ENCODE measurements around the gene INSRR.
A peak's percentile ranks its signal among the peaks of the same experiment; 100 is the strongest.

Gene INSRR

DNA sequence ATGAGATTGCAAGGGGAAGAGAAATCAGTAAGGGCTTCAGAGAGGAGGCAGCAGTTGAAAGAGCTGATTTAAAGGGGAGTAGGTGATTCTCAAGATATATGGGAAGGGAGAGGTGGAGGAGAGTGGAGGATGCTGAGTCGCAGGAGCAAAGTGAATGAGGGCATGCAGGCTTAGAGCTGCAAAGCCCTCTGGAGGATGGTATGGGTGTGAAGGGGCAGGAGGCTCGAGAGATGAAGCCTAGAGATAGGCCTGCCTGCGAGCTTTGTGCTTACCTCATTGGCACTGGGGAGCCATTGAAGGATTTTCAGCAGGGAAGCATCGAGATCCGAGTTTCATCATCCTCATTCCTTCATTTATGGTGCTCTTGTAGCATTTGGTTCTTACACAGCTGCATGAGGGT is 26.5 kb downstream of the INSRR start:
- Histone ChIP-seq H3K36me3 (ENCODE audit: control insufficient read depth in 2 of 2, insufficient read depth in 2 of 2, low read length in 2 of 2) (no peaks in the 10 kb centered on the region), H3K27ac (ENCODE audit: low read length) (no peak overlapping the region), H3K4me1 (ENCODE audit: control insufficient read depth, insufficient read depth, low read length) (no peaks in the 10 kb centered on the region), H3K9ac (ENCODE audit: low read length in 2 of 2) (no peak overlapping the region), H3K9me3 (ENCODE audit: control insufficient read depth in 2 of 2, low read length in 2 of 2) (no peaks in the 10 kb centered on the region), H3K4me3 (ENCODE audit: low read length in 2 of 2) (no peak overlapping the region), H3K27me3 (ENCODE audit: control insufficient read depth in 1 of 2, insufficient read depth in 2 of 2, low read length in 2 of 2) (peaks cover 9 to 22% of the 10 kb centered on the region in 2 donors)

DNA sequence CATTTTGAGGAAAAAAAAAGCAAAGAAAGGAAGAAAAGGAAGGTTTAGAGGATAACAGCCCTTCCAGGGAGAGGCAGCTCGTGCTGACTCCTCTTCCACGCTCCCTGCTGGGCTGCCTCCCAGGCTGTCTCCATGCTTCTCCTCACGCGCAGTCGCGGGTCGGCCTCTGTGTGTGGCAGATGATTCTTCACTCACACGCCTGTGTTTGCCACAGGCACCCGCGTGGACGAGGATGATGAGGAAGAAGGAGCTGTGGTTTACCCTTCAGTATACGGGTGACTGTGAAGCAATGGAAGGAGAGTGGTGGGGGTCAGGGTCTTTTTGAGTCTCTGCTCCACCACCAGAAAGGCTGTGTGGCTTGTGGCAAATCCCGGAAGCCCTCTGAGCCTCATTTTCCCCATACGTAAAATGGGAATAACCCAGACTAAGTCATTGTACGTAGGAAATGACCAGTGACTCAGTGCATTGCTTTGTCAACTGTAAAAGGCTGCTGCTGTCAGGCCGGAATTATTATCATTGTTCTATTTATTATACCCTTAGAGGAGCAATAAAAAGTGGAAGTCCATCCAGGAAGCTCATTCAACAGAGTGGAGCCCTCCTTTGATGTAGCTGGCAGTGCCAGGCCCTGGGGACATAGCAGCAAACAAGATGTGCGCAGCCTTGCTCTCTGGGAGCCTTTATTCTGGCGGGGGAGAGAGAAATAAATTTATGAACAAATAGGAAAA is 30.4 kb downstream of the INSRR start:
- Histone ChIP-seq H3K27ac (ENCODE audit: low read length) (no peak overlapping the region), H3K4me3 (ENCODE audit: low read length in 2 of 2) (no peak overlapping the region), H3K36me3 (ENCODE audit: control insufficient read depth in 2 of 2, insufficient read depth in 2 of 2, low read length in 2 of 2) (no peaks in the 10 kb centered on the region), H3K9ac (ENCODE audit: low read length in 2 of 2) (no peak overlapping the region), H3K4me1 (ENCODE audit: control insufficient read depth, insufficient read depth, low read length) (no peaks in the 10 kb centered on the region), H3K9me3 (ENCODE audit: control insufficient read depth in 2 of 2, low read length in 2 of 2) (no peaks in the 10 kb centered on the region), H3K27me3 (ENCODE audit: control insufficient read depth in 1 of 2, insufficient read depth in 2 of 2, low read length in 2 of 2) (peaks cover 5 to 10% of the 10 kb centered on the region in 2 donors)

DNA sequence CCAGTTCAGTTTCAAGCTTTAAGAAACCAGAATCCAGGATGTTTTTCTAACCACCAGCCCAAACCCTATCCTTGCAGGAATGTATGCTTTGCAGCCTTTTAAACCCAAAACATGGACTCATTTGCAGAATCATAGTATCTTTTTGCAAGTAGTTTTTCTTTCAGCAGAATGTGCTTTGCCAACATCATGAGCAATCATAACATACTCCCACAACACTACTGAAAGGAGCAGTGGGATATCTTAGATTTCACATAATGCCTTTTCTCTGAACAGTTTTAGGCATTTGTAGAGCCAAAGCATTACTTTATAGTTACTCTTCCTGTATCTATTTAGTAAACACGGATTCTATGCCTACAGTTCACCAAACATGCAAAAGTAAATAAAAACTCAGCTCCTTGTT is 32.3 kb downstream of the INSRR start:
- Histone ChIP-seq H3K4me3 (ENCODE audit: low read length in 2 of 2) (no peak overlapping the region), H3K36me3 (ENCODE audit: control insufficient read depth in 2 of 2, insufficient read depth in 2 of 2, low read length in 2 of 2) (no peaks in the 10 kb centered on the region), H3K9ac (ENCODE audit: low read length in 2 of 2) (no peak overlapping the region), H3K4me1 (ENCODE audit: control insufficient read depth, insufficient read depth, low read length) (no peaks in the 10 kb centered on the region), H3K27me3 (ENCODE audit: control insufficient read depth in 1 of 2, insufficient read depth in 2 of 2, low read length in 2 of 2) (peaks cover 4 to 5% of the 10 kb centered on the region in 2 donors), H3K27ac (ENCODE audit: low read length) (no peak overlapping the region), H3K9me3 (ENCODE audit: control insufficient read depth in 2 of 2, low read length in 2 of 2) (no peaks in the 10 kb centered on the region)

DNA sequence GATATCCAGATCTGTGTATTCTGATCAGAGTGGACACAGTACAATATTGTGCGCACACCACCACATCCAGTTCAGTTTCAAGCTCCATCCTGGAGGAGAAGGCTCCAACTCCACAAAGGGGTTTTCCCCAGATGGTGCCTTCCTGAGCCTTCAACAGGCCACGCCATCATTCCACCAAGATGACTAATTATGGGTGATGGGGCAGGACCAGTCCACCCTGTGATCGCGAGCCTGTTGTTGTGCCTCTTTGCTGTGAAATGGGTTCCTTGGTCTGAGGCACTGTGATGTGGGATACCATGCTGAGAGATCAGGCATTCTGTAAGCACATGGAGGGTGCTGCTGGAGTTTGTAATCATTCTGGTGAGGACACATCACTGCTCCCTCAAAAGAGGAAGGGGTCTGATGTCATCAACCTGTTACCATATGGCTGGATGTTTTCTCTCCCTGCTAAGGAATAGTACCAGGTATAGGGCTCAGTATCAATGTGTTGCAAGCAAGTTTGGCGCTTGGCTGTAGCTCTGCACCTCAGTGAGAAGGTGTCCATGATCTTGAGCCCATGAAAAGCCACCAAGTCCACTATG is 35.6 kb downstream of the INSRR start:
- Histone ChIP-seq H3K4me3 (ENCODE audit: low read length in 2 of 2) (no peak overlapping the region), H3K9ac (ENCODE audit: low read length in 2 of 2) (no peak overlapping the region), H3K36me3 (ENCODE audit: control insufficient read depth in 2 of 2, insufficient read depth in 2 of 2, low read length in 2 of 2) (no peaks in the 10 kb centered on the region), H3K9me3 (ENCODE audit: control insufficient read depth in 2 of 2, low read length in 2 of 2) (no peaks in the 10 kb centered on the region), H3K27ac (ENCODE audit: low read length) (no peak overlapping the region), H3K27me3 (ENCODE audit: control insufficient read depth in 1 of 2, insufficient read depth in 2 of 2, low read length in 2 of 2) (no peaks in the 10 kb centered on the region), H3K4me1 (ENCODE audit: control insufficient read depth, insufficient read depth, low read length) (no peaks in the 10 kb centered on the region)

DNA sequence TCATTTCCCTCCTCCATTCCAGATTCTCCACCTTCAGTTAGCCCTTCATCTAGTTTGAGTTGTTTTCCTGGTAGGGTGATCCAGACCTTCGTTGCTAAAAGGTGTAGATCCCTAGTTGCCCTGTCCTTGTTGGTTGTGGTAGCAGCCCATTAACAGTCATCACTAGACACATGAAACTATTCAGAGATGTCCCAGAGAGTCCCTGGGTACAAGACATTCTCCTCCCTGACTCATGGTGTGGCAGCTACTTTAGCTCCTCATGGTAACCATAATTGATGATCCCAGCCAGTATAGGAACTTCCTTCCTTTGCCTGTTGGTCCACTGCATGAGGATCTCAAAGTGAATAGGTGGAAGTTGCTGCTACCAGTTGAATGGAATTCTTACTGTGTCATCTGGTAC is 36.2 kb downstream of the INSRR start:
- no peaks in the 10 kb centered on the region for H3K4me1 ChIP-seq (ENCODE audit: control insufficient read depth, insufficient read depth, low read length)
- H3K36me3 ChIP-seq (ENCODE audit: control insufficient read depth in 2 of 2, insufficient read depth in 2 of 2, low read length in 2 of 2), result no peaks in the 10 kb centered on the region
- no peak overlapping the region for H3K4me3 ChIP-seq (ENCODE audit: low read length in 2 of 2)
- no peak overlapping the region for H3K9ac ChIP-seq (ENCODE audit: low read length in 2 of 2)
- H3K27me3 ChIP-seq (ENCODE audit: control insufficient read depth in 1 of 2, insufficient read depth in 2 of 2, low read length in 2 of 2), result no peaks in the 10 kb centered on the region
- no peak overlapping the region for H3K27ac ChIP-seq (ENCODE audit: low read length)
- no peaks in the 10 kb centered on the region for H3K9me3 ChIP-seq (ENCODE audit: control insufficient read depth in 2 of 2, low read length in 2 of 2)

DNA sequence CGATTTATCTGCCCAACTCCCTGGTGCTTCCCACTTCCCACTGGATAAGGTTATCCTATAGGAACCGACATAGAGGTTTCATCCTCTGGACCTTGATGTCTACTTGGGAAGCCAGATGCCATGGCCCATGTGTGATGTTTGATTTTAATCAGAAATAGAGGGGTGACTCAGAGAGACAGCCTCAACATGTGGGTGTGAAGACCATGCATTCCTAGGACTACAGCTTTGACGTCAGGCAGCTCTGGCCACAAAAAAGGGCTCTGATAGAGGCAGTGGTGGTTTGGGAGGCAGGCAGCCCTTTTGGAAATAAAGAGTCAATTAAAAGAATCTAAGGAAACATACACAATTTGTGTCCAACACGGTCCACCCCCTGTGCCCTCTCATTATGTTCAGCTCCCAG is 37.1 kb downstream of the INSRR start:
- Histone ChIP-seq H3K9me3 (ENCODE audit: control insufficient read depth in 2 of 2, low read length in 2 of 2) (no peaks in the 10 kb centered on the region), H3K27me3 (ENCODE audit: control insufficient read depth in 1 of 2, insufficient read depth in 2 of 2, low read length in 2 of 2) (no peaks in the 10 kb centered on the region), H3K4me3 (ENCODE audit: low read length in 2 of 2) (no peak overlapping the region), H3K27ac (ENCODE audit: low read length) (no peak overlapping the region), H3K9ac (ENCODE audit: low read length in 2 of 2) (no peak overlapping the region), H3K4me1 (ENCODE audit: control insufficient read depth, insufficient read depth, low read length) (no peaks in the 10 kb centered on the region), H3K36me3 (ENCODE audit: control insufficient read depth in 2 of 2, insufficient read depth in 2 of 2, low read length in 2 of 2) (no peaks in the 10 kb centered on the region)

DNA sequence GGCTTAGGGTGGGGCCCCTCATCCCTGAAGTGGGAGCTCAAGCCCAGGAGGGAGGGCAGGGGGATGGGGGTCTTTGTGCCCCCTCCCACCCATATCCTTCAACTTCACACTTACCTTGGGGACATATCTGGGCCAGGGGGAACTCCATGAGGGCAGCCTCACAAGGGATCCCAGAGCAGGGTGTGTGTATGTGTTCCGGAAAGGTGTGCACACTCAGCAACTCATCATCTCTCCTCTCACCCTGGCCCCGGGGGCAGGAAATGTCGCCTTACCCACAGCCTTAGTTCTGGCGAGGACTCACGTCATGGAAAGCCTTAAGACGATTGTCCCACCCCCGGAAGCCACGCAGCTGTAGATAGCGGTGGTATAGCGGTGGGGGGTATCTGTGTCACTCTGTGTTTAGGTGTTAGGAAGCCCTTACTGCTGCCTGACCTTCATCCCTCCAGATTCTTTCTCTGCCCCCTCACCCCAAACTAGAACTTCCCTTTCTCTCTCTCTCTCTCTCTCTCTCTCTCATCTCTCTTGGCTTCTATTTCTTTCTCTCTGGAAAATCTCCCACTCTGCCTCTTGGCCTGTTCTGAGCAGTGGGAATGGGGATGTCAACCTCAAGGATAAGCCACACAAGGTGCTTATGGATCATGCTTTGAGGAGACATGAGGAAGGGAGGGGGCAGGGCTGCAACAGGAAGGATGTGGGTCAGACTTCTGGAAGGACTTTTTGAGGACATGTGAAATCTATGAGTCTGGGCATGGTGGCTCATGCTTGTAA is 42.2 kb downstream of the INSRR start, which contains the start of gene SH2D2A:
SH2D2A (minus strand) TSS at position 288 of the 768 bp plus-strand sequence; CDS start at position 148, 140 bp downstream.
- no peaks in the 10 kb centered on the region for H3K36me3 ChIP-seq (ENCODE audit: control insufficient read depth in 2 of 2, insufficient read depth in 2 of 2, low read length in 2 of 2)
- peaks cover 21% of the 10 kb centered on the region for H3K4me1 ChIP-seq (ENCODE audit: control insufficient read depth, insufficient read depth, low read length)
- peak within 1 kb of the TSS; percentile 29 to 69 for H3K9ac ChIP-seq (ENCODE audit: low read length in 2 of 2)
- no peaks in the 10 kb centered on the region for H3K9me3 ChIP-seq (ENCODE audit: control insufficient read depth in 2 of 2, low read length in 2 of 2)
- H3K27me3 ChIP-seq (ENCODE audit: control insufficient read depth in 1 of 2, insufficient read depth in 2 of 2, low read length in 2 of 2), result peaks cover 7 to 16% of the 10 kb centered on the region in 2 donors
- H3K4me3 ChIP-seq (ENCODE audit: low read length in 2 of 2), result peak within 1 kb of the TSS; percentile 52 to 58
- H3K27ac ChIP-seq (ENCODE audit: low read length), result peak within 1 kb of the TSS; percentile 67

DNA sequence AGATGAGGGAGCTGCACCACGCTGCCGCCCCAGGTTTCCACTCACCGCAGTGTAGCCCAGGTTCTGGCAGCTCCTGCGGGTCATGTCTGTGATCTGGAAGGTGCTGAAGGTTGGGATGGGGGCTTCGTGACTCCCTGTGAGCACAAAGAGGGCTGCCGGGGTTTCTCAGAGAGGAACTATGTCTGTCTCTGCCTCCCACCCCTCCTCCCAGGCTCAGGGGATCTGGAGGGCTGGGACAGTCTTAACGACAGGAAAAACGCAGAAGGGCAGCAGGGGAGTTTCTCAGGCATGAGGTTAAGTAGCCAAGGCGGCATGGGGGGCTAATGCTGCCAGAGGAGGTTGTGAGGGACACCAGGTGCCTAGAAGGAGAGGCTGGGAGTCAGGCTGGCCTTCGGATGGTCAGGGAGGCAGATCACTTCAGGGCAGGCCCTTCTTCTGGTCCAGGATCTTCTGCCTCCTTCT is 42.9 kb downstream of the INSRR start:
- Histone ChIP-seq H3K9me3 (ENCODE audit: control insufficient read depth in 2 of 2, low read length in 2 of 2) (no peaks in the 10 kb centered on the region), H3K9ac (ENCODE audit: low read length in 2 of 2) (peak overlapping the region; percentile 29 to 69), H3K4me3 (ENCODE audit: low read length in 2 of 2) (peak overlapping the region; percentile 52 to 58), H3K4me1 (ENCODE audit: control insufficient read depth, insufficient read depth, low read length) (peaks cover 24% of the 10 kb centered on the region), H3K27me3 (ENCODE audit: control insufficient read depth in 1 of 2, insufficient read depth in 2 of 2, low read length in 2 of 2) (peaks cover 9 to 16% of the 10 kb centered on the region in 2 donors), H3K36me3 (ENCODE audit: control insufficient read depth in 2 of 2, insufficient read depth in 2 of 2, low read length in 2 of 2) (no peaks in the 10 kb centered on the region), H3K27ac (ENCODE audit: low read length) (peak overlapping the region; percentile 67)

DNA sequence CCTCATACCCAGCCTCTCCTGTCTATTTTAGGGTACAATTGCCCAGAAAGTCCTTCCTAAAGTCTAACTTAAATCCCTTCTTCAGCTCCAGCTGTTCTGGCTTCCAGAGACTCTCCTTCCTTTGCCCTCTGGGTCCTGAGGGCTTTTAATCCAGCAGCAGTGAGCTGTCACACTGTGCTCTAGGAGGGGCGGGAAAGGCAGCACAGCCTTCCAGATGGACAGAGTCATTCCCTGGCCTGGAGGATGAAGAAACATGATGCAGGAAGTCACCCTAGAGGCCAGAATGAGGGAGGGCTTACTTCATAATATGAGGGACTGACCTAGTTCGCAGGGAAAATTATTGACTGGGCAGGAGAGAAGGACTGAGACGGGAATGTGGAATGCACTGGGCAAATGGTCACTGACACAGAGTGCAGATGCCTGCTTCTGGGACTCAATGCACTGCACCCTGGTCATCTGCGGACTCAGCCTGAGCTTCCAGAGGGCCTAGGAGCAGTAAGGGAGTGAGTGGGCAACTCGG is 43.5 kb downstream of the INSRR start:
- Histone ChIP-seq H3K27me3 (ENCODE audit: control insufficient read depth in 1 of 2, insufficient read depth in 2 of 2, low read length in 2 of 2) (peaks cover 9 to 16% of the 10 kb centered on the region in 2 donors), H3K4me1 (ENCODE audit: control insufficient read depth, insufficient read depth, low read length) (peaks cover 24% of the 10 kb centered on the region), H3K27ac (ENCODE audit: low read length) (peak overlapping the region; percentile 67), H3K9me3 (ENCODE audit: control insufficient read depth in 2 of 2, low read length in 2 of 2) (no peaks in the 10 kb centered on the region), H3K36me3 (ENCODE audit: control insufficient read depth in 2 of 2, insufficient read depth in 2 of 2, low read length in 2 of 2) (no peaks in the 10 kb centered on the region), H3K9ac (ENCODE audit: low read length in 2 of 2) (peak overlapping the region in 1 of 2 donors; percentile 69), H3K4me3 (ENCODE audit: low read length in 2 of 2) (peak overlapping the region; percentile 52 to 58)

DNA sequence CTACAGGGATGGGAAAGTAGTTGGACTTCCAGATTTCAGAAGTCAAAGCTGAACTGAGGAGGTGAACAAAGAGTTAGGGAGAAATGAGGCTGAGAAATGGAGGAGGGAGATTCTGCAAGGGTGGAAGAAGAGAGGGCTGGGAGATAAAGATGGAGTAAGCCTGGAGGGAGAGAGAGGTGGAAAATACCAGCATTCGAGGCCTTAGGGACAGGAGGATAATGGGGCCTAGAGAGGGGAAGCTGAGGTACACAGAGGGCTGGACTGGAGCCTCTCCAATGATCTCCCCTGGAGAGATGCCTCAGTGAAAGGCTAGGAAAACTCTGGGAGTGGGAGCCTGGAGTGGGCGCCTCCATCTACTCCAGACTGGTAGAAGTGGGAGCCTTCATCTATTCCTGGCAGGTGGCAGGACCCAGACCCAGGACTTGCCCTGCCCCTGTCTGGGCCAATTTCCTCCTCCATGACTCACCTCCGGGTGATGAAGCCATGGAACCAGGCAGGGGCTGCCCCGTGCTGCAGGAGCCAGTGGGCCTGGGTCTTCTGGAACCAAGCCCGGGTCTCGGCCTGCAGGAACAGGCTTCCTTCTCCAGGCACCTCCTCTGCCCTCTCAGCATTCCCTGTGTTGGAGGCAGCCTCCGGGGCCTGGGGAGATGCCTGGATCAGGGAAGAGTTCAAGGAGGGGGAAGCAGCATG is 44.2 kb downstream of the INSRR start:
- peak overlapping the region; percentile 31 for H3K27ac ChIP-seq (ENCODE audit: low read length)
- H3K4me1 ChIP-seq (ENCODE audit: control insufficient read depth, insufficient read depth, low read length), result peaks cover 24% of the 10 kb centered on the region
- peaks cover 9 to 16% of the 10 kb centered on the region in 2 donors for H3K27me3 ChIP-seq (ENCODE audit: control insufficient read depth in 1 of 2, insufficient read depth in 2 of 2, low read length in 2 of 2)
- no peaks in the 10 kb centered on the region for H3K9me3 ChIP-seq (ENCODE audit: control insufficient read depth in 2 of 2, low read length in 2 of 2)
- H3K9ac ChIP-seq (ENCODE audit: low read length in 2 of 2), result peak overlapping the region in 1 of 2 donors; percentile 10
- peak overlapping the region in 1 of 2 donors; percentile 74 for H3K4me3 ChIP-seq (ENCODE audit: low read length in 2 of 2)
- H3K36me3 ChIP-seq (ENCODE audit: control insufficient read depth in 2 of 2, insufficient read depth in 2 of 2, low read length in 2 of 2), result no peaks in the 10 kb centered on the region

Data from stomach smooth muscle (tissue), 2 donors.